GM23248 (cell line): ENCODE results near the gene KRT31.

Source experiments
- EZH2 ChIP-seq: fragments of 200-600 bp; sonication (generic); IDR thresholded peaks from 2 replicates; pipeline ENCODE4 v1.6.1; 2018; ENCODE audit warnings: antibody characterized with exemption, mild to moderate bottlenecking; ENCODE audit not compliant: insufficient read depth, poor library complexity, severe bottlenecking
- EZH2phosphoT487 ChIP-seq: fragments of 200-600 bp; sonication (generic); IDR thresholded peaks from 2 replicates; pipeline ENCODE4 v1.6.1; 2018; ENCODE audit warnings: antibody characterized with exemption, moderate library complexity, mild to moderate bottlenecking, low read depth; ENCODE audit not compliant: insufficient read depth

DNA sequence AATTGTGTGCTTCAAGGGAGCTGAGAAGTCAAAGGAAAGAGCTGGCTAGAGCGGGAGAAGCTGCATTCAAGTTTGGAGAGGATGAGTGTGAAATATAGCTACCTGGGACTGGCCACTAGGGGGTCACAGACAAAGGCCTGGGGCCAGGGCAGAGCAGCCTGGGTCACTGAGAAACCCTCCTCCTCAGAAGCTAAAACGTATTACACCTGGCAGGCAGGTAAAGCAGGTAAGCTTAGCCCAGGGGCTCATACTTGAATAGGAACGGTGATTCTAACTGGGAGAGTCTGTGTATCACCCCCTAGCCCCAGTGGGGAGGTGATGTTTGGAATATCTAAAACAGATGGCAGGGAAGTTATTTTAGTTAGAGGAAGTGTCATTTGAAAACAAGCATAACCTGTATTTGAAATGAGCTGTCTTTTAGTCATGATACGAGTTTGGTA, 20.2 kb upstream of the KRT31 start:
- no peak for TF ChIP-seq EZH2
- TF ChIP-seq EZH2phosphoT487: no peak
